GM19351 (cell line): ENCODE results near the gene DENND1A.
"Not testable (repeated sequence)": the region's sequence is repeated elsewhere in the genome, so short reads cannot be mapped to it uniquely, and the experiment has no call there.

ENCODE experiments used
- ATAC-seq: cut with Tn5 transposase; IDR thresholded peaks from one replicate; pipeline ENCODE4 v1.9.1; 2021; ENCODE audit warnings: mild to moderate bottlenecking, moderate library complexity; ENCODE audit not compliant: unreplicated experiment

Gene DENND1A

DNA sequence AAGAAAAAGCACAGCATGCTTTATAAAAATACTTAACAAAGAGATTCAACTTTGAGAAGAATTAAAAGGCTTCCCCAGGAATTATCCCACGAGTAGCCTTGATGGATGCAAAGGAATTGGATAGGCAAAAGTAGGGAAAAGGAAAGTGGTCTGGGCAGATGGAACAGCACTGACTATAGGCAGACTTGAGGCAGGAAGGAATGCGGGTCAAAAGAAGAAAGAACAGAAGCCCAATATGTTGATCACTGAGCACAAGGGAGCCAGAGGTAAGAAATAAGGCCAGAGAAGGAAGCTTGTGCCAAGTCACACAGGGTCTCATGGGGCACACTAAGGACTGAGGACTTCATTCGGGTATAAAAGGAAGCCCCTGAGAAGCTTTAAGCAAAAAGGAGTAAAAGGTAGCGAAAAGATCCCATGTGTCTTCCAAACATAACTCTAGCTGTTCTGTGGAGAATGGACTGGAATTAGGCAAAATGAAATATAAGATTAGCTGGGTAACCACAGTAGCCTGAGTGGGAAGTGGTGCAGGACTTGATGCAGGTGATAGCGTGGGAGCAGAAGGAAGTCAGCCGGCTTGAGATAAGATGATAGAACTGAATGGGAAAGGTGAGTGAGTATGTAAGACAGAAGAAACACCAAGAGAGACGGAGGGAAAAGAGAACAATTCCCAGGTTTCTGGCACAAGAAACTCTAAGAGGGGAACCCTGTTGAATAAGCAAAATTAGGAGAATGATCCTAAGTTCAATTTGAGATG lies 106.6 kb downstream of the DENND1A start:
- no peak for ATAC-seq

DNA sequence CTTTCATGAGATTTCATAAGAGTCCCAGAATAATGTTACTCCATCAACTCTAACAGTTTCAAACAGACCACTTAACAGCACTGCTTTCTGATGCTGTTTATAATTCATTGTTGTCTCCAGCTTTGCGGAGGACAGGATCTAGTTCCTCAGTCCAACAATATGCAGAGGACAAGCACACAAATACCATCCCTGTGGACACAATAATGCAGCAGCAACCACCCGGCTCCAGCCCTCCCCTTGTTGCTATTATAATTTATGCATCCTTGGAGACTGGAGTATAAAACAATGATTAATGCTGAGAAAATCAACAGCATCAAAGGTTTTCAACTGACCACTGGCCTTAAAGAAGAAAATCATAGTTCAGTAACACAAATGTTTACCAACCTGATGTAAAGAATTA lies 108.3 kb downstream of the DENND1A start:
- no peak for ATAC-seq

DNA sequence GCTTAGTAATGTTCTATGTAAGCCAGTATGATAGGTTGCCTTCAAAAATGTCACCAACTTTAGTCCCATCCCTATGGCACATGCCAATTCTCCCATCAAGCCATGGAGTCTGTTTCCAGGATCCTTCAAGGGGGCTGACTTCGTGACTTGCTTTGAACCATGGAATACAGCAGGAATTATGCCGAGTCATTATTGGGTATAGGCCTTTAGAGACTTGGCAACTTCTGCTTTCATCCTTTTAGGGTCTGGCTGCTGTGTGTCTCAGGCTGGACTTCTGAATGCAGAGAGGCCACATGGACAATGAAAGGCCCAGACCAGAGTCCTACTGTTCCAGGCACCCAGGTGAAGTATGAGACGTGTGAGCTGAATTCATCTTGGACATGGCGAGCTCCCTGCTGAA lies 109.8 kb downstream of the DENND1A start:
- no peak for ATAC-seq

DNA sequence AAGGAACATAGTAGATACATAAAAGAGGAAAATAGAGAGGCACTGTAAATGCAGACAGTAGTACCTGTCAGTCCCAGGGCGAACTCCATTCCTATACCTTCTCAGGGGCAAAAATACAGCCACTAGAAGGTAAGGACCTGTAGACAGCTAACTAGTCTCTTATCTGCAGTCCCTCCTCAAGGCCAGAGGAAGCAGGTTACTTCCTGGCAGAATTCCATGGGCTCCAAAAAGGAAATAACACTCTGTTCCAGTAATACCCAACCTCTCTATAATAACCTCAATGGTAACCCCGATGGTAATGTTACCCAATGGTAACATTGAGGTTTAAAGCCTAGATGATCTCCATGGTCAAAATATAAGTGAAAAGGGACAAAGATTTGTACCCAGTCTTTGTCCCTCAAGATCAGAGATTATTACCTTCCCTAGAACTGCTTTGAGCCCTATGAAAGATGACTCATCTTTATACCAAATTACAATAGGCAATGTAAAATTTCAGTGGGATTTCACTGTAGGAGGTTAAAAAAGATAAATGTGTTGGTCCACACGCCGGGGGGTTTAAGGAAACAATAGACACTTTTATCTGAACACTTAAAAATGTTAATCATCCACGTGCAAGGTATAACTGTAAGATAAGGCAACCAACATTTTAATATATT lies 113.0 kb downstream of the DENND1A start:
- ATAC-seq = no peak

DNA sequence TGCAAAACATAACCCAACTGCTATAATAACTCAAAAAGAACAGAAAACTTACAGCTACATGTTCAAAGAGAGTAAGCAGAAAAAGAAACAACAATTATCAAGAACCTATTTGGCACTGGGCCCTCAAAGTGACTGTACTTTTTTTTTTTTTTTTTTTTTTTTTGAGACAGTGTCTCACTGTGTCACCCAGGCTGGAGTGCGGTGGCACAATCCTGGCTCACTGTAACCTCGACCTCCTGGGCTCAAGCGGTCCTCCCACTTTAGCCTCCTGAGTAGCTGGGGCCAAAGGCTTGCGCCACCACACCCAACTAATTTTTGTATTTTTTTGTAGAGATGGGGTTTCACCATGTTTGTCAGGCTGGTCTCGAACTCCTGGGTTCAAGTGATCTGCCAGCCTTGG lies 114.1 kb downstream of the DENND1A start:
- not testable (repeated sequence) for ATAC-seq

DNA sequence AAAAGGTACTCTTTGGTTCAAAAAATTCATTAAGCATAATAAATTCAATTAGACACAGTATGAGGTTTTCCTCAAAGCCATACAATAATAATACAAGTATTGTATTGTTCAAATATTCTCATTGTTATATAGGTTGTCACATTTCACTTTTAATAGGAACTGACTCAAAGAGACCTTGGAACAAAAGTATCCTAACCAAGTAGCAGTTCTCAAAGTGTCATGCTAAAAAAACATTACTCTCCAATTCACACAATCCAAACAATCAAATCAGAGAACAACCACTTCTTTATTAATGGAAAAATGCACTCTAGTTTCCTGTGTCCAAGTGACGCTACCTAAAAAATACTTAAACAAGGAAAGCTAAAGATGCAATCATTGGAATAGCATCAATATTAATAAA lies 115.4 kb downstream of the DENND1A start:
- no peak for ATAC-seq

DNA sequence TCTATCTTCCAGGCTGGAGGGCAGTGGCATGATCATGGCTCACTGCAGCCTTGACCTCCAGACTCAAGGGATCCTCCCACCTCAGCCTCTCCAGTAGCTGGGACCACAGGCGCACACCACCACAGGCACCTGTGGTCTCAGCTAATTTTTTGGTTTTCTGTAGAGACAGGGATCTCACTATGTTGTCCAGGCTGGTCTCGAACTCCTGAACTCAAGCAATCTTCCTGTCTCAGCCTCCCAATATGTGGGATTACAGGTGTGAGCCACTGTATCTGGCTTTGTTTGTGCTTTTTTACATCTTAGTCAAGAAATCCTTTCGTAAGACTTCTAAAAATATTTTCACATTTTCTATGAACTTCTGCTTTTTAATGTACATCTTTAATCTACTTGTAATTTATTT lies 116.9 kb downstream of the DENND1A start:
- ATAC-seq = no peak

DNA sequence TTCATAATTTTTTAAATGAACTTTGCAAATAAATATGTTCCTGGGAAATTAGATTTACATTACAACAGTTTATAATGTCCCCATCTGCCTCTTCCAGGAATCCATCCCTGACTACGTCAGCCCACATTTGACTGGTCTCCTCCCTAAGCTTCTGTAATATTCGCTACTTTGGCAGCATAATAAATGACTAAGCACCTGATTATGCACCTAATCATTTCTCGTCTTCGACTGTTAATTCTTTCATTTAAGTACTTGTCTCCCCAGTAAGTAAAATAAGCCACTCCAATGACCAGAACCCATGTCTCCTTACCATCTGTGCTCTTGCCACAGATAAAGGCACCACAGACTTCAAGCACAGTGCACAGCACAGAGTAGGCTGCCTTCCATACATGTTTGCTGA lies 122.7 kb downstream of the DENND1A start:
- no peak for ATAC-seq

DNA sequence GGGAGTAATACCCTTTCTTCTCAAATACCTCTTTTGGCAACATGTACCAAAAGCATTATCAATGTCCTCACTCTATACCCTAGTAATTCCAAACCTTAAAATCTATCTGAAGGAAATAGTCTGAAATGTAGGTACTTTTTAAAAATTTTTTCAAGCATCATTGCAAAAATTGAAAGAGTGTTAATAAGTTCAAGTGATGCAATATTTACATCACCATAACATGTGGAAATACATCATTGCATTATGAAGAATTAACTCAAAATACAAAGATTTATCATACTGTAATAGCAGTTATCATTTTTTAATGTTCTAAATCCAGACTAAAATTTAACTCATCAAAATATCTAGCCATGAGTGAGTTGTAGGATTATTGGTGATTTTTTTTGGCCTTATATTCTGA lies 123.1 kb downstream of the DENND1A start:
- no peak for ATAC-seq

DNA sequence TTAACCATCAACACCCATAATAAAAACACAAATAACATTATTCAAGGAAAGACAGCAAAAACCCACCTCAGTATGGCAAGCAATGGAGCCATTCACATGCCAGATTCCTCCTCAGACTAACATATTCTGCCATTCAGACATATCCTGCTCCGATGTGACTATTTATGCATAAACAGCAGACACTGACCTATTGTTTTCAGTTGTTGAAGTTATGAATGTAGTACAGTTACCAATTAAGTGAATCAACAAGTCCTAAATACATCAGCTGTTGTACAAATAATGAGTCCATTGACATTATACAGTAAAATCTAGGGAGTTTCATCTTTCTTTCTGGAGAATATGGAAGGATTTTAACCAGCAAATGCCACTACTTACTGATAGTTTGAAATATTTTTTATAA lies 131.7 kb downstream of the DENND1A start:
- ATAC-seq = no peak

DNA sequence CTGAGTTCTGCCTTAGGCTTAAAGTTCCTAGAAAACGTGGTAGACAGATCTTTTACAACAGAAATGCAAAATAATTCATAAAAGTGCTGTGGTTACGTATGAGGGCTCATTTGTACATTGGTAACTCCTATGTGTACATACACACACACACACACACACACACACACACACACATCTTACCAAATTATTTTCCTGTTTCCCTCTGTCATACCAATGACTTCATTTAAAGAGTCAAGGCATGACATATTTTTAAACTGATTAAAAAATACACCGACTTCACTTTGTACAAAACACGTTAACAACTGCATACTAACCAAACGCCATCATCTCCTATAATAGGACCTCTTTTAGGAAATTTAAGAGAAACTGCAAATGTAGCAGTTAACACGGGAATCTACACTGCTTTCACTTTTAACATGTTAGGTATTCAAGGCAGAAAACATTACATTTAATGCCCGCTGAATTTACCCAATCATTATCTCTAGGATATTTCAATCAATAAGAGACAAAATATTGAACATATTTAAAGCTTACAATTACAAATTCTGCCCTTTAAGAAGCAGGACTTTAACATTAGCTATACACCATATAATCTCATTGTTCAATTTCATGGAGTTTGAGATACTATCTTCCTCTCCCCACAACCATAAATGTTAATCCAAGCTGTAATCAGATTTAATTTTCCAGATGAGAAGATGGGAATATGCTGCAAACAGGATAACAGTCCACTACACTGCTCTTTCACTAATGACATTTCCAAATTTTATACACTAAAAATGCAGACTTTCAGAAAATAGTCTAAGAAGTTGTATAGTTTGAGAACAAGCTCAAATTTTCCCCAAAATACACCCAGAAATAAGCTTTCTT lies 133.1 kb downstream of the DENND1A start:
- ATAC-seq = no peak

DNA sequence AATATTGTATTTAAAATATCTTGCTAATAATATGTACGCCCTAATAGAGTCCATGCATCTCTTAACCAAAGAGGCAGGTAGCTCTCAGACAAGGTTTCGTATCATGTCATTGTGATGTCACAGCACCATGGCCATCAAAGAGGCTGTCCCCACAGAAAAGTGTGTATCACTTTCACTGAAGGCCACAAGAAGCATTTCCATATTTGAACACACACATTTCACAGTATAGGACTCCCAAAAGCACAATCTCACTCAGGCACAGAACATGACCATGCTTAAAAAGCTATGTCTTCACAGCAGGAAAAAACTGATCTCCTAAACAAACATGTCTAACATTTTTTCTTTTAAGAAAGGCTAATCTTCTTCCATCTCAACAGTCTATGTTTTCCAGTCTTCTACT lies 133.8 kb downstream of the DENND1A start:
- ATAC-seq = no peak

DNA sequence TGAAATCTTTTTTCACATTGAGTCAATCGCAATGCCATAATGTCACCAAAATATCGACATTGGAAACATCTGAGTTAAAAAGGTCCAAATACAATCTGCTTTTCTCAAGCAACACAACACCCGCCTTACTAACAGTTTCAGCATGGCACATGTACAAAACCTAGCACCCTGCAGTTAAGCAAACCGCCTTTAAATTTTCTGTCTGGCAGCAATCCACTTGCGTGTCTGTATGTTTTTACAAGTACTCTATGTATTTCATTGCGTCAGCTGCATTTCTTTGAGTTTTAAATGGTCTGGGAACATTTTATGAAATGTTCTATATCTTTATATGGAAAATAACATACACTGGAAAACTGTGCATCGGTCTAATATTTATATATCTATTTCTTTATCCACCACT lies 134.6 kb downstream of the DENND1A start:
- ATAC-seq = no peak

DNA sequence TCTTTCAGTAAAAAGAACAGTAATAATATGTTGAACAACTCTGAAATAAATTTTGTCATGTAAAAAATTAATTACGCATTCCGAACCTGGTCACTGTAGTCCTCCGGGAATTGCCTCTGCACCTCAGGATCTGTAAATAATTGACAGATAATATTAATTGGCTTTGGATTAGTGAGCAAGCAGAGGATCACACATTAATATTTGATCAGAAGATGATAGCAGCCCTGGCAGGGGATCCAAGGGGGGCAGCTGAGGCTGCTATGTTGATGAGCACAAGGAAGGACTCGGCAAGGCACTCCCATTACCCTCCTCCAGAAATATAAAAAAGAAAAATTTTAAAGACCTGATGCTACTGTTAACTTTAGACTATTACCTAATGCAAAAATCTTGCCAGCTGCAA lies 137.4 kb downstream of the DENND1A start:
- ATAC-seq = no peak

DNA sequence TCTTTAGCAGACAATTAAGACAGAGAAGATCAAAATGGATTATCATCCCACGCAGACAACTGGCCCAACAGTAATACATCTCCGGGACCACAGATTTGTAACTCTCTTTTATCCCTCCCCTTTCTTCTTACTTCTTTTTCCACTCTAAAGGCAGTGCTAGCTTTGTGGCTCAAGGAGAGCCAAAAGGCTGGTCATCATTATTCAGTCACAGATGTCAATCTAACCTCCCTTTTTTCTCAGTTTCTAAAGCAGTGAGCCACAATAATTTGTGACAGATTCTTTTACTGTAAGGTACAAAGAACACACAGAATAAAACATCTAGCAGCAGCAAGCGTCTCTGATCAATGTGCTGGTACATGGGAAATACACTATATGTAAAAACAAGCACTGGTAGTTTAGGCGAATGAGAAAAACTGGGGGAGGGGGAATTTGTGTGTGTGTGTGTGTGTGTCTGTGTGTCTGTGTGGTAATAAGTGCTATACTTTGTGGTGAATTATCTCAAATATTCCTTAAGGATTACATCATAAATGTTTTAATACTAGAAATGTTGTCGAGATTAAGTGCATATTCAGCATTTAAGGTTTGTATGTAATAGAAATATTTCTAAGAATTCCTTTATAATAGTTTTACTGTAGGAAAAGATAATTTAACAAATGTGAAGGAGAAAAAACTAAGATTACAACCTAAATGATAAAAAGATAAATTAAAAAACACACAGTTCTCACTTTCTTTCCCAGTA lies 140.2 kb downstream of the DENND1A start:
- no peak for ATAC-seq

DNA sequence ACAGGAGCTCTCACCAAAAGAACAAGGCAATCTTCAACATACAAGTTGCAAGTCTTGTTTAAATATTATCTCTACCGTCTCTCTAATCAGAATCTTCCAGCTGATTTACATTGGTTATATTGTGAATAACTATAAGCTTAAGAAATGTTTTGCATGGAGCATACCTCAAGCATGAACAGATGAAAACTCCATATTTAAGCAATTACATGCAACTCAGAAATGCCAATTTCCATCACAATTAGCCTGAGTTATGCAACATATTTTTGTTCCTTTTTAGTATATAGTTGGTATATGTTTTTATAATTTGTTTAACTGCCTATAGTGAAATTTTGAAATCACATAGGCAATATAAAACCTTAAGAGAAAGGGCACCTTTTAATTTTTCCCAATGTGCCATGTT lies 142.5 kb downstream of the DENND1A start:
- ATAC-seq = no peak

DNA sequence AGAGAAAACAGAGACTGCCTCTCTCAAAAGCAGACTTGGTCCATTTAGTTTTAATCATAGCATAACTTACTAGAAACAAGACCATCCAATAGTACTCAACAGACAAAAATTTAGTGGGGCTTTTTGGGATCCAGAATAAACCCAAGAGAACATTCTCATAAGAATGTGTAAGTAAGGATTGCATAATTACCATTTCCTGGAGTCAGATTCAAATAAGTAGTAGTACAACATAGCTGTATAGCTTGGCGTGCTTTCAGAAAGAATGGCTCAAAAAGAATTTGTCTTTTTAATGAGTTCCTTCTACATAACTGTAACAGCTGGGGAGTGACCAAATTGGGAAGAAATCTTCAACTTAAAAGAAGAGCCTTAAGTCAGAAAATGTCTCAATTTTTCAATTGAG lies 145.4 kb downstream of the DENND1A start:
- ATAC-seq = no peak

DNA sequence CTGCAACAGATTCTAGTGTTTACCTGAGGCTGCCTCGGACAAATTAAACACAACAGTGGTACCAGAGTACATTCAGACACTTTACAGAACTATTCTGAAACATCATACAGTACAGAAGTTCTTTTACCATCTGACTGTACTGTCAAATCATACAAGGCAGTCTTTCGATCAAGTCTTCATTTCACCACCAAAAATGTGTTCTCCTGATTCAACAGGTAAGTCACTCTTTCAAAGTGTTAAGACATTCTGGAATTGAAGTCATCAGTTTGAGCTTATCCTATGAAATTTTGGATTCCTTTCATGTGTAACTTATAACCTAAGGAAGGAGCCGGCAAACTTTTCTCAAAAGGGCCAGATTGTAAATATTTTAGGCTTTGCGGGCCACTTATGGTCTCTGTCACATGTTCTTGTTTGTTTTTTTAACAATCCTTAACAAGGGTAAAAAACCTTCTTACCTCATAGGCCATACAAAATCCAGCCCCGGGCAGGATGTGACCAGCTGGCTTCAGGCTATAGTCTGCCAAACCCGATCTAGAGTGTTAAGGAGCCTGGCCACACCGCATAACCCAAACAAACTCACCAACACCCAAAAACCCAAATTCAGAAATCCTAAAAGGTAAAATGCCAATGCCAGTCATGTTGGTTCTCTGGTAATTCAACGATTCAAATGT lies 151.6 kb downstream of the DENND1A start:
- ATAC-seq = no peak

DNA sequence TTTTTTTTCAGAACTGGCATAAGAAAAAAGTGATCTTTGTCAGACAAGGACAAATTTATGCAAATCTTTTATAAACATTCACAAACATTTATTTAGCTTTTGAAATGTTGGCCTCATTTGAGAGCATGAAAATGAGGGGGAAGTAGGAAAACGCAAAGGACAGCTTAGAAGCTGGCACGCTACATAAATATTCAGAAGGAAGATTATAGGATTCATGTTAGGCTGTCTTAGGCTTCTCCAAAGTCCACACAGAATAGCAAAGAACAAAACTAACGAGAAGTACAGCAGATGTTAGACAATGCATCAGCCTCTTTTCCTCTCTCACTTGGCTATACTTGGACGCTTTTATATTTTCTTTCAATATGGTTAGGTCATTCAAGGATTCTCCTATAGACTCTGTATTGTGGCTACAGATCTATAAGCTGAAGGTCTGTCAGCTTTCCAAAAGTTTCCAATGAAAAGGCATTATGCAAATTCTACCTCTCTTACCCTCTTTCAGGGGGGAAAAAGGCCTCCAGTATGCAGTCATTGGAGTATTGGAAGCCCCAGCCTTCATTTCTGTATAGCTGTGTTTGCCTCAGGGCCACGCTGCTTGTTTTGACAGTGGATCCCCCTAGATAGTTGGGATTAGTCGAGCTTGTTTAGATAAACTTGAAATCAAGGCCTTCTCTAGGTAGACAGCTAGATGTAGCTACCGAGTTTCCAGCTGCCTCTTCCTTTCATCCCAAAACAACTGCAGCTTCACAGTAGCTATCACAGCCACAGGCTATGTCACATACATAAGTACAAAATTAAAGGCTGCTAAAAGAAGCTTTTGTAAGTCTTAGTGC lies 153.0 kb downstream of the DENND1A start:
- ATAC-seq = no peak
